Right lobe of liver (tissue), 6 donors: Measurements from ENCODE around the gene CSH1. TPM values are rescaled to one million over a fixed set of nuclear protein-coding genes. Genes with fewer than 3 reads are reported as not detected.
"Not testable (repeated sequence)": the region's sequence is repeated elsewhere in the genome, so short reads cannot be mapped to it uniquely, and the experiment has no call there.

Experiments used
- ATAC-seq, 4 donors: fragments of 200-7000 bp; cut with Tn5 transposase; one replicate each; pipeline ENCODE4 v1.9.1; 2020; ENCODE audit warnings: mild to moderate bottlenecking in 4 of 4, moderate library complexity in 4 of 4
- DNase-seq, 3 donors: peaks; one replicate each; pipeline ENCODE4 v3.0.0-alpha.2; 2020
- H3K27ac ChIP-seq, 3 donors: fragments of 200-600 bp; one replicate each; pipeline ENCODE4 v1.8.0; 2022
- H3K27me3 ChIP-seq, 2 donors: fragments of 200-600 bp; one replicate each; pipeline ENCODE4 v1.8.0; 2022
- H3K36me3 ChIP-seq, 4 donors: fragments of 200-600 bp; sonication (generic) in 1 of 4; one replicate each; pipeline versions ENCODE4 v1.5.1 to v1.8.0; 2017 to 2022; ENCODE audit warnings: control low read depth in 1 of 4
- H3K4me1 ChIP-seq, 4 donors: fragments of 200-600 bp; sonication (generic) in 1 of 4; one replicate each; pipeline versions ENCODE4 v1.5.1 to v1.8.0; 2017 to 2022; ENCODE audit warnings: control low read depth in 1 of 4
- H3K4me3 ChIP-seq, 3 donors: fragments of 200-600 bp; one replicate each; pipeline ENCODE4 v1.8.0; 2022
- H3K9me3 ChIP-seq, 4 donors: fragments of 200-600 bp; sonication (generic) in 1 of 4; one replicate each; pipeline versions ENCODE4 v1.5.1 to v1.8.0; 2017 to 2022; ENCODE audit warnings: control low read depth in 1 of 4
- CTCF ChIP-seq, 4 donors: fragments of 200-600 bp in 3 of 4; fragments of 450-650 bp in 1 of 4; IDR thresholded peaks; one replicate each; pipeline versions ENCODE4 v1.5.1 to v1.8.0; 2016 to 2022; ENCODE audit warnings: antibody characterized with exemption in 4 of 4, mild to moderate bottlenecking in 2 of 4
- POLR2A ChIP-seq: fragments of 450-650 bp; IDR thresholded peaks from one replicate; pipeline ENCODE4 v1.6.1; 2017; ENCODE audit warnings: antibody characterized with exemption, mild to moderate bottlenecking
- WGBS: methylation state at CpG from one replicate; pipeline ENCODE4 v1.1.6; 2018; ENCODE audit warnings: low coverage, low lambda C conversion rate; ENCODE audit not compliant: insufficient coverage; ENCODE audit errors: missing lambda C conversion rate; 5-methylcytosine and 5-hydroxymethylcytosine counted together
- intact Hi-C, 2 donors: fragments of 100-400 bp; cut with DNase I; formaldehyde crosslinking; loops; one replicate each; pipeline versions ENCODE4 v1.11.2 to v1.14.1; 2022
- total RNA-seq, 6 experiments: library from RNA; depleted of rRNA in 2 of 6; stranded (reverse); fragments of >200 nt in 2 of 6; fragmentation: NEBNext Ultra II Directional in 3 of 6; extraction: Animal tissue kit (Norgen Biotek cat#: 25700) in 3 of 6; gene quantifications; one replicate each; pipeline versions ENCODE4 v1.1.0 to v1.2.4, GENCODE V29; 2016 to 2023
- donor health status: DM: no; HTN: yes; CAD: no.
- donor health status: DM: no; HTN: no; CAD: no.
- donor health status: DM: no; HTN: no; CAD: no.
- donor health status: DM: no; HTN: yes; CAD: no.
- donor health status: DM: no; HTN: yes; CAD: no.

The CSH1 gene
- total RNA-seq, 6 experiments from 2014 or later, result not detected

GRCh38 chr17:63866625-63867024 is 29.7 kb downstream of the CSH1 start:
- H3K27ac ChIP-seq, DNase-seq, H3K27me3 ChIP-seq, H3K4me3 ChIP-seq, H3K4me1 ChIP-seq, H3K9me3 ChIP-seq, intact Hi-C loops, H3K36me3 ChIP-seq: not testable (repeated sequence)
- WGBS, result 44% methylated on average over 2 of the region's 7 CpGs
- peak in 3 of 4 donors; percentile 10 to 37 (median 31) for ATAC-seq

GRCh38 chr17:63859257-63859656 is 37.1 kb downstream of the CSH1 start:
- H3K27me3 ChIP-seq, result no peaks in the 10 kb centered on the region
- no peak overlapping the region for H3K27ac ChIP-seq
- ATAC-seq, result no peak
- TF ChIP-seq POLR2A, result no peak
- TF ChIP-seq CTCF (IDR thresholded peaks at IDR 0.05), result no peak
- no peaks in the 10 kb centered on the region for H3K4me1 ChIP-seq
- WGBS, result 70% methylated on average over 2 of the region's 3 CpGs
- intact Hi-C loops, result no loop called here
- no peaks in the 10 kb centered on the region for H3K9me3 ChIP-seq
- no peaks in the 10 kb centered on the region for H3K36me3 ChIP-seq
- no peak for DNase-seq
- H3K4me3 ChIP-seq, result no peak overlapping the region

- H3K27me3 ChIP-seq, H3K36me3 ChIP-seq, intact Hi-C loops, H3K27ac ChIP-seq, ATAC-seq, H3K9me3 ChIP-seq, H3K4me3 ChIP-seq, DNase-seq, H3K4me1 ChIP-seq: not testable (repeated sequence)
- 84% methylated on average over 8 of the region's 8 CpGs for WGBS
These were observed 39.9 kb downstream of the CSH1 start for GRCh38 chr17:63856425-63856824.

- H3K9me3 ChIP-seq, result no peaks in the 10 kb centered on the region
- DNase-seq (no peak), ATAC-seq (no peak)
- H3K4me3 ChIP-seq, result no peak overlapping the region
- H3K27me3 ChIP-seq, result no peaks in the 10 kb centered on the region
- H3K27ac ChIP-seq, result no peak overlapping the region
- no peaks in the 10 kb centered on the region for H3K4me1 ChIP-seq
- TF ChIP-seq CTCF (IDR thresholded peaks at IDR 0.05) (no peak), POLR2A (no peak)
- 90% methylated on average over 7 of the region's 8 CpGs for WGBS
- intact Hi-C loops, result no loop called here
- no peaks in the 10 kb centered on the region for H3K36me3 ChIP-seq
These were observed 41.2 kb downstream of the CSH1 start for GRCh38 chr17:63855185-63855584.

- TF ChIP-seq CTCF (IDR thresholded peaks at IDR 0.05), result no peak
- TF ChIP-seq POLR2A, result no peak
- H3K4me1 ChIP-seq, result no peaks in the 10 kb centered on the region
- intact Hi-C loops, result no loop called here
- H3K9me3 ChIP-seq, result no peaks in the 10 kb centered on the region
- DNase-seq (no peak), ATAC-seq (peak in 2 of 4 donors; percentile 57)
- no peaks in the 10 kb centered on the region for H3K36me3 ChIP-seq
- no peaks in the 10 kb centered on the region for H3K27me3 ChIP-seq
- WGBS, result 38% methylated on average over 5 of the region's 5 CpGs
- H3K4me3 ChIP-seq, result no peak overlapping the region
- no peak overlapping the region for H3K27ac ChIP-seq
These were observed 41.7 kb downstream of the CSH1 start for GRCh38 chr17:63854709-63855108.

- Histone ChIP-seq H3K36me3 (no peaks in the 10 kb centered on the region), H3K4me1 (no peaks in the 10 kb centered on the region), H3K4me3 (no peak overlapping the region), H3K27me3 (no peaks in the 10 kb centered on the region), H3K9me3 (no peaks in the 10 kb centered on the region), H3K27ac (no peak overlapping the region)
- ATAC-seq (no peak), DNase-seq (no peak)
- WGBS, result 93% methylated on average over 2 of the region's 2 CpGs
- TF ChIP-seq CTCF (IDR thresholded peaks at IDR 0.05) (no peak), POLR2A (no peak)
- intact Hi-C loops, result no loop called here
These were observed 43.1 kb downstream of the CSH1 start for GRCh38 chr17:63853260-63853659.
